ENCODE results near the gene HCN2. TPM values are rescaled to one million over a fixed set of nuclear protein-coding genes. Genes with fewer than 3 reads are reported as not detected.

HCN2 gene
- total RNA-seq, 2 donors from 2014 or later, result 0.17 to 0.40 TPM

DNA sequence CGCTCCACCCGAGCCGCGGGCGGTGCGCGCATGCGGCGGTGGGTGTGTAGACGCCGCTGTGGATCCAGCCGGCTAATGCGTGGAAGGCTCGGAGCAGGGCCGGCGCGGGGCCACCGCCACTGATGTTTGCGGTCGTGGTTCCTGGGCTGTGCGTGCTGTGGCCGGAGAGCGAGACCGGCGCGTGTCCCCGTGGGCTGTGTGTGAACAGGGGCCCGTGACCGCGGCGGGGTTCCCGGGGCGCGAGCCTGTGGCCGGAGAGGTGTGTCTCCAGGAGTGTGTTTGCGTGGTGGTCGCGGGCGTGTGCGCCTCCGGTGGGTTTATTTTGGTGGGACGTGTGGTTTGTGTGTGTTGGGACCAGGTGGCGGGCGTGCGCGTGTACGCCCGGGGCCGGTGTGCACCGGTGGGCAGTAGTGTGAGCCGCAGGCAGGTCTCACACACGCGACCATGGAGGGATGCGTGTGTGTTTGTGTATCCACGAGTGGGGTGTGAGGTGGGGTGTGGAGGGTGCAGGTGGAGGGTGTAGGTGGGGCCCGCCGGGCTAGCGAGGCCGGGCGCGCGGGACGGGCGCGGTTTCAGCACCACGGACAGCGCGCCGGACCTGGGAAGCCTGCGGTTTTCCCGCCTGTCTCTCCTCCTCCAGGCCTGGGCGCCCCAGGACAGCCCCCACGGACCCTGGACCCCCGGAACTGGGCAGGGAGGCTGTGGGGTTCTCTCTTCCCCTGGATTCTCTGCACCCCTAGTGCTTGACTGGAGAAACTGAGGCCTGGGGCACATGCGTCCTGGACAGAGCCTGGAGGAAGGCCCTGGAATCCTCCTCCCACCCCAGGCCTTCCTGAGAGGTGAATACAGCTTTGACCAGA lies 1.6 kb downstream of the HCN2 start:
- Histone ChIP-seq H3K27me3 (peaks cover 36% of the 10 kb centered on the region), H3K4me3 (no peak overlapping the region), H3K9me3 (no peaks in the 10 kb centered on the region), H3K27ac (no peak overlapping the region), H3K9ac (ENCODE audit: low read depth in 2 of 2, low read length in 2 of 2) (no peak overlapping the region), H3K36me3 (no peaks in the 10 kb centered on the region), H3K4me1 (peaks cover 4% of the 10 kb centered on the region)
- DNase-seq, result no peak
- TF ChIP-seq, protein P1, sequence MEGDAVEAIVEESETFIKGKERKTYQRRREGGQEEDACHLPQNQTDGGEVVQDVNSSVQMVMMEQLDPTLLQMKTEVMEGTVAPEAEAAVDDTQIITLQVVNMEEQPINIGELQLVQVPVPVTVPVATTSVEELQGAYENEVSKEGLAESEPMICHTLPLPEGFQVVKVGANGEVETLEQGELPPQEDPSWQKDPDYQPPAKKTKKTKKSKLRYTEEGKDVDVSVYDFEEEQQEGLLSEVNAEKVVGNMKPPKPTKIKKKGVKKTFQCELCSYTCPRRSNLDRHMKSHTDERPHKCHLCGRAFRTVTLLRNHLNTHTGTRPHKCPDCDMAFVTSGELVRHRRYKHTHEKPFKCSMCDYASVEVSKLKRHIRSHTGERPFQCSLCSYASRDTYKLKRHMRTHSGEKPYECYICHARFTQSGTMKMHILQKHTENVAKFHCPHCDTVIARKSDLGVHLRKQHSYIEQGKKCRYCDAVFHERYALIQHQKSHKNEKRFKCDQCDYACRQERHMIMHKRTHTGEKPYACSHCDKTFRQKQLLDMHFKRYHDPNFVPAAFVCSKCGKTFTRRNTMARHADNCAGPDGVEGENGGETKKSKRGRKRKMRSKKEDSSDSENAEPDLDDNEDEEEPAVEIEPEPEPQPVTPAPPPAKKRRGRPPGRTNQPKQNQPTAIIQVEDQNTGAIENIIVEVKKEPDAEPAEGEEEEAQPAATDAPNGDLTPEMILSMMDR (IDR thresholded peaks at IDR 0.05), result no peak
- intact Hi-C loops (cut with DNase I), result no loop called here

DNA sequence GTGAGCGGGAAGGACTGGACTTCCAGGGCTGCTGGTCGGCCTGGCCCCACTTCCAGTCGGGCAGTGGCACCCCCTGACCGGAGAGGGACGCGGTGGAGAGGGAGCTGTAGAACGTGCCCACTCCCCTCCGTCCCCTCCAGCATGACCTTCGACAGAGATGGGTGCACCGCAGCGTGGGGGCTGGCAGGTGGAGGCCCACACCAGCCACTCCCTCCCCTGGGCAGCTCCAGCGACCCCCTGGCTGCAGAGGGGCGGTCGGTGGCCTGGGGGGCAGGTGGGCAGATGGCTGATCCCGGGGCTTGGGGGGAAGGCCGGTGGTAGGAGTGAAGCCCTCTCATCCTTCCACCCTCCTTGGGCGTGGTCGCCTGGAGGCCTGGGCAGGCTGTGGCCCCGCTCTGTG lies 2.4 kb downstream of the HCN2 start:
- intact Hi-C loops (cut with DNase I), result no loop called here
- H3K9me3 ChIP-seq, result no peaks in the 10 kb centered on the region
- H3K36me3 ChIP-seq, result no peaks in the 10 kb centered on the region
- H3K9ac ChIP-seq (ENCODE audit: low read depth in 2 of 2, low read length in 2 of 2), result no peak overlapping the region
- no peak overlapping the region for H3K27ac ChIP-seq
- peaks cover 36% of the 10 kb centered on the region for H3K27me3 ChIP-seq
- no peak for DNase-seq
- H3K4me1 ChIP-seq, result peaks cover 4% of the 10 kb centered on the region
- no peak overlapping the region for H3K4me3 ChIP-seq
- TF ChIP-seq, protein P1 (IDR thresholded peaks at IDR 0.05), result no peak

DNA sequence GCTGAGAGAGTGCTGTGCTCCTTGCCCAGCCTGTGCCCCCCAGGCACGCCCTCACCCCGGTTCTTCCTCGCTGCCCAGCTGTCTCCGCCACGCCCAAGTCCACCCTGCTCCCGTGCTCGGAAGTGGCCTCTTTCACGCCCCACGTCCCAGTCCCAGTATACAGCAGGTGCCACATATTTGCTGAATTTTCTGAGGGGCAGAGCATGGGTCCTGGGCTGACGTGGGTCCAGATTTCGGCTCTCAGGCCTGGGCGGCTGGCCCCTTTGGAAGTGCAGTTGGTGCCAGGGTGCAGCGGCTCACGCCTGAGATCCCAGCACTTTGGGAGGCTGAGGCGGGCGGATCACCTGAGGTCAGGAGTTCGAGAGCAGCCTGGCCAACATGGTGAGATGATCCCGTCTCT lies 3.4 kb downstream of the HCN2 start:
- intact Hi-C loops (cut with DNase I), result no loop called here
- no peak overlapping the region for H3K9ac ChIP-seq (ENCODE audit: low read depth in 2 of 2, low read length in 2 of 2)
- H3K4me3 ChIP-seq, result no peak overlapping the region
- no peaks in the 10 kb centered on the region for H3K36me3 ChIP-seq
- TF ChIP-seq, protein P1 (IDR thresholded peaks at IDR 0.05), result no peak
- H3K27me3 ChIP-seq, result peaks cover 32% of the 10 kb centered on the region
- H3K9me3 ChIP-seq, result no peaks in the 10 kb centered on the region
- DNase-seq, result no peak
- H3K4me1 ChIP-seq, result peaks cover 4% of the 10 kb centered on the region
- no peak overlapping the region for H3K27ac ChIP-seq

DNA sequence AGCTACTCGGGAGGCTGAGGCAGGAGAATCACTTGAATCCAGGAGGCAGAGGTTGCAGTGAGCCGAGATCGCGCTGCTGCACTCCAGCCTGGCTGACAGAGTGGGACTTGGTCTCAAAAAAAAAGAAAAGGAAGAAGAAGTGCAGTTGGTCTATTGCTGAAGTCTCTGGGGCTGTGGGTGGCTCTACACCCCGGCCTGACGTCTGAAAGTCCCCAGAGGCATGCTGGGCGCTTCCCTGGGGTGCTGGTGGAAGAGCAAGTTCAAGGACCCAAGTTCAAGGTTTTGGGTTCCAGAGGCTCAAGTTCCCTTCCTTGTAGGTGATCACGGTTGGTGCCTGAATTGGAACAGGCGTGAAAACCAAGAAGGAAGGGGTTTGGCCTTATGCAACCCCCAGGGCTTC lies 3.8 kb downstream of the HCN2 start:
- intact Hi-C loops (cut with DNase I), result no loop called here
- no peaks in the 10 kb centered on the region for H3K9me3 ChIP-seq
- no peak overlapping the region for H3K27ac ChIP-seq
- no peaks in the 10 kb centered on the region for H3K36me3 ChIP-seq
- DNase-seq, result no peak
- peaks cover 28% of the 10 kb centered on the region for H3K27me3 ChIP-seq
- H3K4me3 ChIP-seq, result no peak overlapping the region
- no peaks in the 10 kb centered on the region for H3K4me1 ChIP-seq
- TF ChIP-seq, protein P1 (IDR thresholded peaks at IDR 0.05), result no peak
- no peak overlapping the region for H3K9ac ChIP-seq (ENCODE audit: low read depth in 2 of 2, low read length in 2 of 2)

DNA sequence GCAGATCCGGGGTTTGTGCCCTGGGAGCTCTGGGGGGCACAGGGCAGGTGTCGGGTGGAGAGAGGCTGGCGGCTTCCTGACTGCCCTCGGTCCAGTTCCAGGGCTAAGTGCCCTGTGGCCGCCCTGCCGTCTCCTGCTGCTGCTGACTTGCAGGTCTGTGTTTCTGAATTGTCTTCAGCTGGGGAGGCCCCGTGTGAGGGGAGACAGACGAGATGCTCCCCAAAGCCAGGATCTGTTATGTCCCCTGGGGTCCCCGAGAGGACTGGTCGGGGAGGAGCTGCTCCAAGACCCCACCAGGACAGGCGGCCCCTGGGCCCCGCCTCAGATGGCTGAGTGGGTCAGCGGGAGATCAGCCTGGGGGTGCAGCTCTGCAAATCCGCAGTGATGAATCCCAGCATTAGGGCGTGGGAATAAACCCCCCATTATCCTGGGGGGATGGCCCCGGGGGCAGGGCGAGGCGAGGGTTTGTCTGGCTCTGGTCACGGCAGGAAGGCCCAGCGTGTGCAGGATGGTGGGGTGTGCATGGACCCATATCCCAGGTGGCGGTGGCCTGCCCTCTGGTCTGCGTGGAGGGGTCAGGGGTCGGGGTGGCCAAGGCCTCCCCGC lies 4.7 kb downstream of the HCN2 start:
- TF ChIP-seq, protein P1 (IDR thresholded peaks at IDR 0.05), result no peak
- Histone ChIP-seq H3K4me1 (no peaks in the 10 kb centered on the region), H3K9me3 (no peaks in the 10 kb centered on the region), H3K4me3 (no peak overlapping the region), H3K9ac (ENCODE audit: low read depth in 2 of 2, low read length in 2 of 2) (no peak overlapping the region), H3K36me3 (no peaks in the 10 kb centered on the region), H3K27ac (no peak overlapping the region), H3K27me3 (peaks cover 19% of the 10 kb centered on the region)
- no peak for DNase-seq
- intact Hi-C loops (cut with DNase I), result no loop called here

Measured in colonic mucosa (tissue), 4 donors.